HepG2 (cell line): ENCODE measurements around the gene OSBPL2. TPM values are rescaled to one million over a fixed set of nuclear protein-coding genes. Genes with fewer than 3 reads are reported as not detected.
A peak's percentile ranks its signal among the peaks of the same experiment; 100 is the strongest.

ENCODE experiments used
- ELF4 ChIP-seq: sonication (generic); formaldehyde crosslinking; IDR thresholded peaks from 2 replicates; pipeline ENCODE4 v1.5.0; 2020; ENCODE audit warnings: missing genetic modification reagents, mild to moderate bottlenecking, moderate library complexity, borderline replicate concordance
- NR2F6 ChIP-seq, 2 experiments: IDR thresholded peaks; 2 replicates each; pipeline ENCODE4 v1.6.1; 2016; ENCODE audit warnings: antibody characterized with exemption in 1 of 2, mild to moderate bottlenecking in 1 of 2
- POLR2AphosphoS2 ChIP-seq: IDR thresholded peaks from 2 replicates; pipeline ENCODE4 v1.6.1; 2011; ENCODE audit warnings: low read depth, low read length, improper control_type of control experiment
- SATB2 ChIP-seq: sonication (generic); formaldehyde crosslinking; IDR thresholded peaks from 2 replicates; pipeline ENCODE4 v1.5.0; 2020; ENCODE audit warnings: missing genetic modification reagents
- SMC3 ChIP-seq: IDR thresholded peaks from 2 replicates; pipeline ENCODE4 v1.6.1; 2011; ENCODE audit warnings: low read length, improper control_type of control experiment
- SMYD3 ChIP-seq: sonication (generic); formaldehyde crosslinking; IDR thresholded peaks from 2 replicates; pipeline ENCODE4 v1.8.1; 2023; ENCODE audit warnings: mild to moderate bottlenecking, missing genetic modification reagents
- STAG1 ChIP-seq: sonication (generic); formaldehyde crosslinking; IDR thresholded peaks from 2 replicates; pipeline ENCODE4 v1.4.0; 2020; ENCODE audit warnings: missing genetic modification reagents
- TERF1 ChIP-seq: sonication (generic); formaldehyde crosslinking; IDR thresholded peaks from 2 replicates; pipeline ENCODE4 v1.8.0; 2022; ENCODE audit warnings: mild to moderate bottlenecking, missing genetic modification reagents, moderate library complexity
- ZBTB43 ChIP-seq: sonication (generic); formaldehyde crosslinking; conservative IDR thresholded peaks from 2 replicates; pipeline ENCODE4 v1.4.0; 2020; ENCODE audit warnings: missing genetic modification reagents
- ZBTB8A ChIP-seq: sonication (generic); formaldehyde crosslinking; IDR thresholded peaks from 2 replicates; pipeline ENCODE4 v1.4.0; 2020; ENCODE audit warnings: mild to moderate bottlenecking, low read depth, missing genetic modification reagents, borderline replicate concordance
- ZNF703 ChIP-seq: sonication (generic); formaldehyde crosslinking; IDR thresholded peaks from 2 replicates; pipeline ENCODE4 v1.5.1; 2020; ENCODE audit warnings: missing genetic modification reagents, mild to moderate bottlenecking, moderate library complexity, borderline replicate concordance
- ZNF850 ChIP-seq: sonication (generic); formaldehyde crosslinking; conservative IDR thresholded peaks from 2 replicates; pipeline ENCODE4 v1.9.0; 2021; ENCODE audit warnings: mild to moderate bottlenecking, missing genetic modification reagents
- polyA plus RNA-seq, 8 experiments: library from polyadenylated mRNA; depleted of rRNA in 3 of 8; stranded (reverse) in 7 of 8; unstranded in 1 of 8; fragments of >200 nt; fragmentation: Illumina TruSeq in 4 of 8; extraction: Trizol in 4 of 8; gene quantifications; 2 replicates each; pipeline versions ENCODE4 v1.2.1 to v1.2.3, GENCODE V29; 2011 to 2016; ENCODE audit warnings: low read depth in 4 of 8, missing spikeins in 1 of 8, mixed read lengths in 1 of 8; ENCODE audit not compliant: insufficient read depth in 1 of 8
- total RNA-seq, 5 experiments: library from RNA; depleted of rRNA; stranded (reverse); fragments of >200 nt; fragmentation: Illumina TruSeq; extraction: Trizol; gene quantifications; 2 replicates each; pipeline ENCODE4 v1.2.3, GENCODE V29; 2016; ENCODE audit warnings: low read depth in 1 of 5
- TF ChIP-seq, protein P1 (sequence below): sonication (generic); formaldehyde crosslinking; IDR thresholded peaks from 2 replicates; pipeline ENCODE4 v1.4.0; 2020; ENCODE audit warnings: missing genetic modification reagents, borderline replicate concordance
- TF ChIP-seq, protein P2 (sequence below): sonication (generic); formaldehyde crosslinking; IDR thresholded peaks from 2 replicates; pipeline ENCODE4 v1.5.0; 2020; ENCODE audit warnings: mild to moderate bottlenecking, missing genetic modification reagents

The OSBPL2 gene
- total and polyA plus RNA-seq, 2 of the 13 experiments (the other 11 are each of a cell fraction or from before 2014, with no cell fraction given), result 18.5 to 37.4 TPM

DNA sequence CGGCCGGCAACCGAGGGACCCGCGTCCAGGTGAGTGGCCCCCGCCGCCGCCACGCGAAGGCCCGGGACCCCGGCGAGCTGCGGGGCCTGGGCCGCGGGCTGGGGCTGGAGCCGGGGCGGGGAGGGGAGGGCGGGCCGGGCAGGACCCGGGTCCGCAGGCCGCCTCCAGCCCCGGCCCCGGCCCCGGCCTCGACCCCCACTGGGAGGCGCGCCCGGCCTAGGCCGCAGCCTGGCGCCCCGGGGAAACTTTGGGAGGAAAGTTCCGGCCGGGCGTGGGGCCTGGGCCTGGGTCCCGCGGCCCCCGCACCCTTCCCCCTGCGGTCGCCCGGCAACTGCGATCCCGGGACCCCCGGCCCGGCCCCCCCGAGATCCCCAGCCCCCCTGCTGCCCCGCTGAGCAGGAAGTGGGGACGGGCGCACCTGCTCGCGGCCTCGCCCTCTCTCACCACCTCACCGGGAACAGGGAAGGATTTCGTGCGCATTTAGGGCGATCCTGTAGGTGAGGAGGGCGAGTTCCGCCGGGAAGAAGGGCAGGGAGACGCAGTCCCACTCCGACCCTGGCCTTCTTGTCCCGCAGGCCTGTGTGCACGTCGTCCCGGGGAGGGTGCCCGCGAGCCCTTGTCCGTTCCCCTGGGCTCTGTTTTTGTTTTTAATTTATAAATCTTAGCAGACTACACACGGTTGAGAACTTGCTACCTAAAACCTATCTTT is 402 bp downstream of the OSBPL2 start (continued):
- TF ChIP-seq ZBTB8A (CRISPR knock-in tag) (no peak), SMYD3 (no peak), SATB2 (CRISPR knock-in tag) (no peak), STAG1 (CRISPR knock-in tag) (no peak; the same call in 1 of the 2 replicates), ZBTB43 (no peak), NR2F6 (IDR thresholded peaks at IDR 0.05) (no peak), NR2F6 (CRISPR knock-in tag; IDR thresholded peaks at IDR 0.05) (0 out of 2 replicates have a peak, but pooled peaks have one; percentile 5), SMC3 (no peak), ZNF703 (no peak), POLR2AphosphoS2 (no peak), TERF1 (CRISPR knock-in tag) (no peak), ZNF850 (0 out of 2 replicates have a peak, but pooled peaks have one; percentile 88), ELF4 (no peak)
- TF ChIP-seq, protein P1, sequence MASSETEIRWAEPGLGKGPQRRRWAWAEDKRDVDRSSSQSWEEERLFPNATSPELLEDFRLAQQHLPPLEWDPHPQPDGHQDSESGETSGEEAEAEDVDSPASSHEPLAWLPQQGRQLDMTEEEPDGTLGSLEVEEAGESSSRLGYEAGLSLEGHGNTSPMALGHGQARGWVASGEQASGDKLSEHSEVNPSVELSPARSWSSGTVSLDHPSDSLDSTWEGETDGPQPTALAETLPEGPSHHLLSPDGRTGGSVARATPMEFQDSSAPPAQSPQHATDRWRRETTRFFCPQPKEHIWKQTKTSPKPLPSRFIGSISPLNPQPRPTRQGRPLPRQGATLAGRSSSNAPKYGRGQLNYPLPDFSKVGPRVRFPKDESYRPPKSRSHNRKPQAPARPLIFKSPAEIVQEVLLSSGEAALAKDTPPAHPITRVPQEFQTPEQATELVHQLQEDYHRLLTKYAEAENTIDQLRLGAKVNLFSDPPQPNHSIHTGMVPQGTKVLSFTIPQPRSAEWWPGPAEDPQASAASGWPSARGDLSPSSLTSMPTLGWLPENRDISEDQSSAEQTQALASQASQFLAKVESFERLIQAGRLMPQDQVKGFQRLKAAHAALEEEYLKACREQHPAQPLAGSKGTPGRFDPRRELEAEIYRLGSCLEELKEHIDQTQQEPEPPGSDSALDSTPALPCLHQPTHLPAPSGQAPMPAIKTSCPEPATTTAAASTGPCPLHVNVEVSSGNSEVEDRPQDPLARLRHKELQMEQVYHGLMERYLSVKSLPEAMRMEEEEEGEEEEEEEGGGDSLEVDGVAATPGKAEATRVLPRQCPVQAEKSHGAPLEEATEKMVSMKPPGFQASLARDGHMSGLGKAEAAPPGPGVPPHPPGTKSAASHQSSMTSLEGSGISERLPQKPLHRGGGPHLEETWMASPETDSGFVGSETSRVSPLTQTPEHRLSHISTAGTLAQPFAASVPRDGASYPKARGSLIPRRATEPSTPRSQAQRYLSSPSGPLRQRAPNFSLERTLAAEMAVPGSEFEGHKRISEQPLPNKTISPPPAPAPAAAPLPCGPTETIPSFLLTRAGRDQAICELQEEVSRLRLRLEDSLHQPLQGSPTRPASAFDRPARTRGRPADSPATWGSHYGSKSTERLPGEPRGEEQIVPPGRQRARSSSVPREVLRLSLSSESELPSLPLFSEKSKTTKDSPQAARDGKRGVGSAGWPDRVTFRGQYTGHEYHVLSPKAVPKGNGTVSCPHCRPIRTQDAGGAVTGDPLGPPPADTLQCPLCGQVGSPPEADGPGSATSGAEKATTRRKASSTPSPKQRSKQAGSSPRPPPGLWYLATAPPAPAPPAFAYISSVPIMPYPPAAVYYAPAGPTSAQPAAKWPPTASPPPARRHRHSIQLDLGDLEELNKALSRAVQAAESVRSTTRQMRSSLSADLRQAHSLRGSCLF (CRISPR knock-in tag), result no peak
- TF ChIP-seq, protein P2, sequence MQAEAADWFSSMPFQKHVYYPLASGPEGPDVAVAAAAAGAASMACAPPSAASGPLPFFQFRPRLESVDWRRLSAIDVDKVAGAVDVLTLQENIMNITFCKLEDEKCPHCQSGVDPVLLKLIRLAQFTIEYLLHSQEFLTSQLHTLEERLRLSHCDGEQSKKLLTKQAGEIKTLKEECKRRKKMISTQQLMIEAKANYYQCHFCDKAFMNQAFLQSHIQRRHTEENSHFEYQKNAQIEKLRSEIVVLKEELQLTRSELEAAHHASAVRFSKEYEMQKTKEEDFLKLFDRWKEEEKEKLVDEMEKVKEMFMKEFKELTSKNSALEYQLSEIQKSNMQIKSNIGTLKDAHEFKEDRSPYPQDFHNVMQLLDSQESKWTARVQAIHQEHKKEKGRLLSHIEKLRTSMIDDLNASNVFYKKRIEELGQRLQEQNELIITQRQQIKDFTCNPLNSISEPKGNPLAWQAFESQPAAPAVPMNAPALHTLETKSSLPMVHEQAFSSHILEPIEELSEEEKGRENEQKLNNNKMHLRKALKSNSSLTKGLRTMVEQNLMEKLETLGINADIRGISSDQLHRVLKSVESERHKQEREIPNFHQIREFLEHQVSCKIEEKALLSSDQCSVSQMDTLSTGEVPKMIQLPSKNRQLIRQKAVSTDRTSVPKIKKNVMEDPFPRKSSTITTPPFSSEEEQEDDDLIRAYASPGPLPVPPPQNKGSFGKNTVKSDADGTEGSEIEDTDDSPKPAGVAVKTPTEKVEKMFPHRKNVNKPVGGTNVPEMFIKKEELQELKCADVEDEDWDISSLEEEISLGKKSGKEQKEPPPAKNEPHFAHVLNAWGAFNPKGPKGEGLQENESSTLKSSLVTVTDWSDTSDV, result no peak
